ENCODE measurements around the gene ZNF397. TPM values are rescaled to one million over a fixed set of nuclear protein-coding genes. Genes with fewer than 3 reads are reported as not detected.

The ZNF397 gene
- total and polyA plus RNA-seq, 9 of the 15 experiments (the other 6 are each of a cell fraction or from before 2014, with no cell fraction given) = 6.4 to 24.2 (median 19.3) TPM

DNA sequence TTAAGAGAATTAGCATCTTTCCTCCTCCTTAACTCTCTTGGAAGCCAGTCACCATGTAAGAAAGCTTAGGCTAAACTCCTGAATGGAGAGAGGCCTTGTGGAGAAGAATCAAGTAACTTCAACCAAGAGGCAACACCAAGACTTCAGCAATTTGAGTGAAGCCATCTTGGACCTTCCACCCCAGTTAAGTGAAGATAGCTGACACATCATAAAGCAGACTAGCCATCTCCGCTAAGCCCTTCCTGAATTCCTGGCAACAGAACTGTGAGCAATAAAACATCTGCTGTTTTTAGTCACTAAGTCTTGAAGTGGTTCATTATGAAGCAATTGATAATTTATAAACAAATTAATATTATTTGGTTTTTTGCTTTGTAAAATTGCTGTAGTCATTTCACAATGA is 1.5 kb upstream of the ZNF397 start:
- POLR2A ChIA-PET = interaction anchor here (1.1 to 1.7 kb wide), 5 partner anchors 9 to 234 kb away, joined by 3 to 7 read pairs (median 4); partner anchors contain the start of genes ZNF24 and ZSCAN30
- H3K4me1 ChIP-seq (replicated peaks in 1 of 2; ENCODE audit: control insufficient read depth in 2 of 2, insufficient read depth in 2 of 2, low read length in 2 of 2) = peaks cover 3 to 11% of the 10 kb centered on the region in 2 experiments
- H3K36me3 ChIP-seq (ENCODE audit: control insufficient read depth, insufficient read depth, low read length) = peaks cover 24% of the 10 kb centered on the region
- H3K4me3 ChIP-seq = no peak overlapping the region
- H3K27ac ChIP-seq (ENCODE audit: extremely low read depth, low read depth, low read length) = peak overlapping the region; percentile 87; the same call in 1 of the 3 replicates
- no peak overlapping the region for H3K4me2 ChIP-seq (ENCODE audit: insufficient read depth, low read length)
- intact Hi-C loops (cut with micrococcal nuclease) = loop anchor here (10.0 kb wide), 2 partner anchors 515 to 715 kb away; no protein-coding TSS in a partner anchor
- in situ Hi-C loops (cut with MboI) = no loop called here
- H3K79me2 ChIP-seq (ENCODE audit: control insufficient read depth, insufficient read depth, low read length) = peaks cover 23% of the 10 kb centered on the region
- no peaks in the 10 kb centered on the region for H4K20me1 ChIP-seq (replicated peaks; ENCODE audit: control insufficient read depth, insufficient read depth, low read length)
- WGBS (ENCODE audit: insufficient coverage, low coverage, missing lambda C conversion rate) = 85% methylated on average over 1 of the region's 1 CpG
- H3K9me1 ChIP-seq (ENCODE audit: control insufficient read depth, insufficient read depth, low read length) = no peaks in the 10 kb centered on the region
- FAIRE-seq = peak; percentile 48
- TF ChIP-seq ETS2 (tag; IDR thresholded peaks at IDR 0.05; ENCODE audit: borderline replicate concordance, poor library complexity, severe bottlenecking) (no peak), CEBPG (CRISPR knock-in tag; IDR thresholded peaks at IDR 0.05) (no peak), CEBPG (tag; conservative IDR thresholded peaks at IDR 0.05 in 1 of 2, IDR thresholded peaks at IDR 0.05 in 1 of 2) (peak; percentile 42 to 51; a peak in 2 of 4 replicates), MAFG (tag; conservative IDR thresholded peaks at IDR 0.05) (peak; percentile 91), CEBPB (tag; IDR thresholded peaks at IDR 0.05) (0 out of 2 replicates have a peak, but pooled peaks have one; percentile 49), C11orf30 (IDR thresholded peaks at IDR 0.05; ENCODE audit: low read depth) (peak; percentile 92), ZNF316 (IDR thresholded peaks at IDR 0.05) (peak; percentile 97), YY1 (IDR thresholded peaks at IDR 0.05; ENCODE audit: borderline replicate concordance in 1 of 3, control insufficient read depth in 1 of 3, extremely low read depth in 1 of 3, insufficient read depth in 3 of 3, insufficient read length in 1 of 3, insufficient replicate concordance in 2 of 3, low read depth in 1 of 3, low read length in 2 of 3) (peak in 1 of 3 experiments; percentile 53), MAFK (IDR thresholded peaks at IDR 0.05; ENCODE audit: low read length) (peak; percentile 83), MAFF (IDR thresholded peaks at IDR 0.05; ENCODE audit: low read length) (peak; percentile 83), ZNF197 (CRISPR knock-in tag; IDR thresholded peaks at IDR 0.05; ENCODE audit: low read depth) (0 out of 2 replicates have a peak, but pooled peaks have one; percentile 18)
- TF ChIP-seq, protein P1, sequence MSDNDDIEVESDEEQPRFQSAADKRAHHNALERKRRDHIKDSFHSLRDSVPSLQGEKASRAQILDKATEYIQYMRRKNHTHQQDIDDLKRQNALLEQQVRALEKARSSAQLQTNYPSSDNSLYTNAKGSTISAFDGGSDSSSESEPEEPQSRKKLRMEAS (CRISPR knock-in tag; IDR thresholded peaks at IDR 0.05) = no peak
- TF ChIP-seq, protein P2, sequence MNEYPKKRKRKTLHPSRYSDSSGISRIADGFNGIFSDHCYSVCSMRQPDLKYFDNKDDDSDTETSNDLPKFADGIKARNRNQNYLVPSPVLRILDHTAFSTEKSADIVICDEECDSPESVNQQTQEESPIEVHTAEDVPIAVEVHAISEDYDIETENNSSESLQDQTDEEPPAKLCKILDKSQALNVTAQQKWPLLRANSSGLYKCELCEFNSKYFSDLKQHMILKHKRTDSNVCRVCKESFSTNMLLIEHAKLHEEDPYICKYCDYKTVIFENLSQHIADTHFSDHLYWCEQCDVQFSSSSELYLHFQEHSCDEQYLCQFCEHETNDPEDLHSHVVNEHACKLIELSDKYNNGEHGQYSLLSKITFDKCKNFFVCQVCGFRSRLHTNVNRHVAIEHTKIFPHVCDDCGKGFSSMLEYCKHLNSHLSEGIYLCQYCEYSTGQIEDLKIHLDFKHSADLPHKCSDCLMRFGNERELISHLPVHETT (CRISPR knock-in tag; conservative IDR thresholded peaks at IDR 0.05 in 1 of 2, IDR thresholded peaks at IDR 0.05 in 1 of 2) = 0 out of 4 replicates have a peak, but pooled peaks of 1 of the 2 experiments have one; percentile 29
- TF ChIP-seq, protein P3, sequence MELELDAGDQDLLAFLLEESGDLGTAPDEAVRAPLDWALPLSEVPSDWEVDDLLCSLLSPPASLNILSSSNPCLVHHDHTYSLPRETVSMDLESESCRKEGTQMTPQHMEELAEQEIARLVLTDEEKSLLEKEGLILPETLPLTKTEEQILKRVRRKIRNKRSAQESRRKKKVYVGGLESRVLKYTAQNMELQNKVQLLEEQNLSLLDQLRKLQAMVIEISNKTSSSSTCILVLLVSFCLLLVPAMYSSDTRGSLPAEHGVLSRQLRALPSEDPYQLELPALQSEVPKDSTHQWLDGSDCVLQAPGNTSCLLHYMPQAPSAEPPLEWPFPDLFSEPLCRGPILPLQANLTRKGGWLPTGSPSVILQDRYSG (tag; conservative IDR thresholded peaks at IDR 0.05; ENCODE audit: low read depth) = no peak
- CTCF ChIA-PET (ENCODE audit: low intra/inter-chr PET ratio) = no interaction called here
- H3K9ac ChIP-seq (ENCODE audit: insufficient read depth in 1 of 2, low read depth in 2 of 2, low read length in 2 of 2) = no peak overlapping the region
- BruUV-seq (replicated peaks) = no TSS peak
- peaks cover 5% of the 10 kb centered on the region; the same call in 1 of the 2 replicates for H3K9me3 ChIP-seq (replicated peaks; ENCODE audit: control insufficient read depth, insufficient read depth, low read depth, low read length)
- H3K27me3 ChIP-seq (ENCODE audit: control insufficient read depth in 2 of 2, insufficient read depth in 2 of 2, low read length in 2 of 2) = no peaks in the 10 kb centered on the region
- ATAC-seq = no peak
- peak overlapping the region; percentile 88 for H2AFZ ChIP-seq (ENCODE audit: low read depth, low read length)
- peak in 2 of 4 experiments; percentile 21 to 36 for DNase-seq (ENCODE audit: extremely low read depth in 1 of 4, low spot score in 3 of 4)

Data from K562 (cell line).